ENCODE measurements around the gene CXADR. TPM values are rescaled to one million over a fixed set of nuclear protein-coding genes. Genes with fewer than 3 reads are reported as not detected.
"Not testable (repeated sequence)": the region's sequence is repeated elsewhere in the genome, so short reads cannot be mapped to it uniquely, and the experiment has no call there.

Gene CXADR
- total and polyA plus RNA-seq, 7 donors: 1.5 to 14.5 (median 2.5) TPM

GRCh38 chr21:17501107-17502006, 11.5 kb upstream of the CXADR start:
- Histone ChIP-seq H3K27me3 (no peaks in the 10 kb centered on the region), H3K4me1 (no peaks in the 10 kb centered on the region), H3K9me3 (no peaks in the 10 kb centered on the region), H3K4me3 (no peak overlapping the region), H3K27ac (no peak overlapping the region), H3K36me3 (no peaks in the 10 kb centered on the region)
- WGBS, 2 donors: 13 to 61% methylated on average over 4 of the region's 4 CpGs
- DNase-seq: no peak
- TF ChIP-seq CTCF (IDR thresholded peaks at IDR 0.05): no peak
- TF ChIP-seq POLR2A (IDR thresholded peaks at IDR 0.05): no peak
- no peak for TF ChIP-seq POLR2AphosphoS5 (IDR thresholded peaks at IDR 0.05)
- no peak for TF ChIP-seq EP300 (IDR thresholded peaks at IDR 0.05)
- intact Hi-C loops (cut with DNase I): no loop called here

DNA sequence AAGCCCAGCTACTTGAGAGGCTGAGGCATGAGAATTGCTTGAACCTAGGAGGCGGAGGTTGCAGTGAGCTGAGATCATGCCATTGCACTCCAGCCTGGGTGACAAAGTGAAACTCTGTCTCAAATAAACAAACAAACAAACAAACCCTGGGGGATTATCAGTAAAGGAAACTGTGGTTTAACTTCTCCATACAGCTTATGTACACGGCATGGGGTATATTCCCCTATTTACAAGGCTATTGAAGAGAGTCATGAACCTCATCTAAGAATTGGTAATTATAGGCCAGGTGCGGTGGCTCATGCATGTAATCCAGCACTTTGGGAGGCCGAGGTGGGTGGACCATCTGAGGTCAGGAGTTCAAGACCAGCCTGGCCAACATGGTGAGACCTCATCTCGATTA, 9.9 kb upstream of the CXADR start:
- H3K27ac ChIP-seq; H3K36me3 ChIP-seq; H3K4me3 ChIP-seq; H3K27me3 ChIP-seq; DNase-seq; H3K4me1 ChIP-seq; intact Hi-C loops (cut with DNase I); H3K9me3 ChIP-seq: not testable (repeated sequence)
- WGBS, 2 donors: 65 to 81% methylated on average over 5 of the region's 5 CpGs

- no peaks in the 10 kb centered on the region for H3K36me3 ChIP-seq
- no peak overlapping the region for H3K27ac ChIP-seq
- H3K27me3 ChIP-seq: peaks cover 0 to 6% (median 0%) of the 10 kb centered on the region in 3 donors
- 24 to 65% methylated on average over 7 of the region's 7 CpGs for WGBS, 2 donors
- no peaks in the 10 kb centered on the region for H3K9me3 ChIP-seq
- TF ChIP-seq EP300 (IDR thresholded peaks at IDR 0.05): no peak
- intact Hi-C loops (cut with DNase I): no loop called here
- no peak for DNase-seq
- H3K4me3 ChIP-seq: no peak overlapping the region
- H3K4me1 ChIP-seq: peaks cover 0 to under 1% (median under 1%) of the 10 kb centered on the region in 4 donors
Measured at GRCh38 chr21:17506951-17507350, 5.9 kb upstream of the CXADR start.

- intact Hi-C loops (cut with DNase I): no loop called here
- 75 to 88% methylated on average over 5 of the region's 5 CpGs for WGBS, 2 donors
- Histone ChIP-seq H3K9me3 (no peaks in the 10 kb centered on the region), H3K27ac (no peak overlapping the region), H3K27me3 (peaks cover 0 to 12% (median 5%) of the 10 kb centered on the region in 3 donors), H3K36me3 (no peaks in the 10 kb centered on the region), H3K4me1 (peaks cover 0 to 7% (median 6%) of the 10 kb centered on the region in 4 donors), H3K4me3 (no peak overlapping the region)
- no peak for DNase-seq
- TF ChIP-seq POLR2A (IDR thresholded peaks at IDR 0.05) (no peak), POLR2AphosphoS5 (IDR thresholded peaks at IDR 0.05) (no peak)
Measured at GRCh38 chr21:17507591-17507990, 5.3 kb upstream of the CXADR start.

DNA sequence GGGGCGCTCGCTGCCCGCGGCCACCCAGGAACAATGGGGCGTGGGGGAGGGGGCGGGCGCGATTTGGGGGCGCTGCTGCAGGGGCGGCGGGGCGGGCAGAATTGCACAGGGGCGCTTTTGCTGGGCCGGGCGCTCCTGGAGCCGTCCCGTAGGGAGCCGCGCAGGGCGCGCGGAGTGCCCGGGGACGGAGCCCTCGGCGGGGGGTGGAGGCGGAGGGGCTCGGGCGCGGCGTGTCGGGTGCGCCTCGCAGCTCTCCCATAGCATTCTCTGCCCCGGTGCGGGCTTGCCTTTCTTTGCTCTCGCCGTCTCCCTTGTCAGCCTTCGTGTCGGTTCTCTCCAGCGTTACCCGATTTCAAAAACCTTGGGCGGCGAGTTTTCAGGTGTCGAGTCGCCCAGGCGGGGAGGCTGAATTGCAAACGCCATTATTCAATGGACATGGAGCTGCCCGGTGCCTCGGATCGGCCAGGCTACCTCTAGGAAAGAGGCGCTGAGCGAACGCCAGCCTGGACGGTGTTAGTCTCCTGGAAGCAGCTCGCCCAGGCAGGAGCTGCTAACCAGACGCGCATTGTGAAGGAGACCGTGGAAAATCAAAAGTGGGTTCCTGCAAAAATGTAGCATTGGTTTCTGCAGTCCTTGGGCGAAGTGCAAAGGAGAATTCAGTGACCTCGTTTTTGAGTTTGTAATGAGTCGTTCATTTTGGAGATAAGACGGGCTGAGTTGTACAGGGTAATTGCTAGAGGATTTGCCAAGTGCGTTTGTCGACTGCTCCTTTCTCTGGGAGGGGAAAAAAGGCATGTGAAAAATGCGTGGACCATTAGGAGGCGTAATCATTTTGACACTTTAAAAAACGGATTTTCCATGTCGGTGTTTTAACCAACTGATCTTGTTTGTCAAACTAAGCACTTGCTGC, 626 bp downstream of the CXADR start:
- intact Hi-C loops (cut with DNase I): no loop called here
- H3K27ac ChIP-seq: peak overlapping the region in 2 of 4 donors; percentile 30 to 48
- H3K36me3 ChIP-seq: no peaks in the 10 kb centered on the region
- peaks cover 0 to 22% (median 20%) of the 10 kb centered on the region in 4 donors for H3K4me1 ChIP-seq
- DNase-seq: no peak
- no peak for TF ChIP-seq POLR2A (IDR thresholded peaks at IDR 0.05)
- TF ChIP-seq CTCF (IDR thresholded peaks at IDR 0.05): no peak
- TF ChIP-seq EP300 (IDR thresholded peaks at IDR 0.05): no peak
- TF ChIP-seq POLR2AphosphoS5 (IDR thresholded peaks at IDR 0.05): no peak
- H3K9me3 ChIP-seq: no peaks in the 10 kb centered on the region
- peak overlapping the region; percentile 29 to 89 (median 64) for H3K4me3 ChIP-seq
- peaks cover 0 to 47% (median 12%) of the 10 kb centered on the region in 3 donors for H3K27me3 ChIP-seq
- 1% methylated on average over 69 of the region's 69 CpGs for WGBS, 2 donors

Measured in sigmoid colon (tissue), 7 donors.